NCI-H128 (cell line): ENCODE measurements around the gene KCNG1.
"Not testable (repeated sequence)": the region's sequence is repeated elsewhere in the genome, so short reads cannot be mapped to it uniquely, and the experiment has no call there.

ENCODE experiments used
- DNase-seq: peaks from one replicate; lab custom pipeline; 2025; ENCODE audit not compliant: unreplicated experiment; lab: John Stamatoyannopoulos, UW

The KCNG1 gene

DNA sequence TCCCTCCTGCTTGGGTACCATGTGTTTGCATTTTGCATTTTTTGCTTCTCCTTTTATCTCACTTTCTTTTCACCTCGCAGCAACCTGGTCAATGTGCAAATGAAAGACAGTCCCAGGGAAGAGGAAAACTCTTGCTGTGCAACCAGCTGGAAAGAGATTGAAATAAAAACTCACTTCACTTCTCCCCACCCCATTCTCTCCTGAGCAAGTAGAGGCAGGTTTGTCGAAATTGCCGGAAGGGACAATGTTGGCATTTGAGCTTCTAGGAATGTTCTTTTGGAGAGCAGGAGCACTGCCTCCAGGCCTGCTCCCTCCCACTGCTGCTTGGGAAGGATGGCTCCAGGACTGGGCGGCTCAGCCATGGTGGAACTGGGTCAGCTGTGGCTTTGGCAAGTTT is 30.6 kb downstream of the KCNG1 start:
- DNase-seq: no peak

GRCh38 chr20:50991076-50991475 is 31.8 kb downstream of the KCNG1 start:
- DNase-seq: no peak

- DNase-seq: peak; percentile 40
Measured at GRCh38 chr20:50987493-50988210, 35.3 kb downstream of the KCNG1 start.

DNA sequence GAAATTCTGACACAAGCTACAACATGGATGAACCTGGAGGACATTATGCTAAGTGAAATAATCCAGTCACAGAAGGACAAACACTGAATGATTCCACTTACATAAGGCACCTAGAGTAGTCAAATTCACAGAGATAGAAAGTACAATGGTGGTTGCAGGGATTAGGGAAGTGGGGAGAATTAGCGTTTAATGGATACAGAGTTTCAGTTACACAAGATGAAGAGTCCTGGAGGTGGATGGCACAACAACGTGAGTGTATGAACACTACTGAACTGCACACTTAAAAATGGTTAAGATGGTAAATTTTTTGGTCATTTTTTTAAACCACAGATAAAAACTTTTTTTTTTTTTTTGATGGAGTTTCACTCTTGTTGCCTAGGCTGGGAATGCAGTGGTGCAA is 39.6 kb downstream of the KCNG1 start:
- DNase-seq: no peak

- DNase-seq: no peak
Measured at GRCh38 chr20:50982363-50982762, 40.5 kb downstream of the KCNG1 start.

GRCh38 chr20:50981714-50982048 is 41.2 kb downstream of the KCNG1 start:
- DNase-seq: no peak

DNA sequence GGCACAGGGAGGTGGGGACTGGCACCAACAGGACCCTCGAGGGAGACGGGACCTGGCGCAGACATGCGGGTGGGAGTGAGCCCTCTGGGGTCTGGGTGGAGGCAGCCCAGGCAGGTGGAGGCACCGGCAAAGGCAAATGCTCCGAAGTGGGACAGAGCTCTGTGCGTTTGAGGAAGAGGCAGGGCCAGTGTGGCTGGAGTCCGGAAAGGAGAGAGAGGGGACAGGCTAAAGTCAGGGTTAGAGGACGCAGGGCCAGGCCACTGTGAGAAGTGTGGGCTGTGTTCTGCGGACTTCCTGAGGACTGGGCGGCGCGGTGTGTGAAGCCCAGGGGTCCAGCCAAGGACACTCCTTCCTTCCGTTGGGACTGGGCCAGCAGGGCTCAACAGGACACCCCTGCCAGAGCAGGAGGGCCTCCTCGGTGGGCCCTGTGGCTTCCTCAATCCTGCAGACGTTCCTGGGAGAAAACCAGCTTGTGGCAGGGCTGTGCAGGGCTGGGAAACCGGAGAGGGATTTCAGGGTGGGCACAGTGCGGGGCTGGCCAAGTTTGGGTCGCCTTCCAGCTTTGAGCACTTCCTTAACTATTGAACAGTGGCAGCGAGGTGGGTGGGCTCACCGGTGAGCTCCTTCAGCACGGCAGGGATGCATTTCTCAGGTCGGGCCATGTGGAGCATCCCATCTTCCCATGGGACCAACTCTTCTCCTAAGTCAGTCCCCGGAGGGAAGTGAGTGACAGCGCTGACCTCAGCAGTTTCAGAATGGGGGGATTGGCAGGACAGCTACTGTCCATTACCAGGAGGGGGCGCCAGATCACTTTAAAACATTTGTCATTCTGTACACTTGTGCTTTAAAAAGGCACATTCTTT is 41.8 kb downstream of the KCNG1 start:
- peak; percentile 7 for DNase-seq

- DNase-seq: no peak
Measured at GRCh38 chr20:50980071-50980681, 42.7 kb downstream of the KCNG1 start.

DNA sequence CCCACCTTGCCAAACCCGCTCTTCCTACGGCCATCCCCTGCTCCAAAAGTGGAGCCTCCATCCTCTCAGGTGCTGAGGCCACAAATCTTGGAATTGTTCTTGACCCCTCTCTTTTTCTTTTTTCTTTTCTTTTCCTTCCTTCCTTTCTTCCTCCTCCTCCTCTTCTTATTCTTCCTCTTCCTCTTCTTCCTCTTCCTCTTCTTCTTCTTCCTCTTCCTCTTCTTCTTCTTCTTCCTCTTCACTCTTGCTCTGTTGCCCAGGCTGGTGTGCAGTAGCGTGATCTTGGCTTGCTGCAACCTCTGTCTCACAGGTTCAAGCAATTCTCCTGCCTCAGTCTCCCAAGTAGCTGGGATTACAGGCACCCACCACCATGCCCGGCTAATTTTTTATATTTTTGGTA is 44.4 kb downstream of the KCNG1 start:
- not testable (repeated sequence) for DNase-seq

- DNase-seq: no peak
Measured at GRCh38 chr20:50977066-50978021, 45.6 kb downstream of the KCNG1 start.

- DNase-seq: no peak
Measured at GRCh38 chr20:50975701-50976330, 47.1 kb downstream of the KCNG1 start.

DNA sequence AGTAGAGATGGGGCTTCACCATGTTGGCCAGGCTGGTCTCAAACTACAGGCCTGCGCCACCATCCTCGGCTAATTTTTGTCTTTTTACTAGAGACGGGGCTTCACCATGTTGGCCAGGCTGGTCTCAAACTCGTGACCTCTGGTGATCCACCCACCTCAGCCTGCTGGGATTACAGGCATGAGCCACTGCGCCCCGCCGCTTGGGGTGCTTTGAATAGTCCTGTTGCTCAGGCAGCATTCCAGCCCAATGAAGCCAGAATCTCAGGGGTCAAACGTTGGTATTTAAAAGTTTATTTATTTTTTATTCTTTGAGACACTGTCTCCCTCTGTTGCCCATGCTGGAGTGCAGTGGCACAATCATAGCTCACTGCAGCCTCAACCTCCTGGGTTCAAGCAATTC is 53.0 kb downstream of the KCNG1 start:
- no peak for DNase-seq

DNA sequence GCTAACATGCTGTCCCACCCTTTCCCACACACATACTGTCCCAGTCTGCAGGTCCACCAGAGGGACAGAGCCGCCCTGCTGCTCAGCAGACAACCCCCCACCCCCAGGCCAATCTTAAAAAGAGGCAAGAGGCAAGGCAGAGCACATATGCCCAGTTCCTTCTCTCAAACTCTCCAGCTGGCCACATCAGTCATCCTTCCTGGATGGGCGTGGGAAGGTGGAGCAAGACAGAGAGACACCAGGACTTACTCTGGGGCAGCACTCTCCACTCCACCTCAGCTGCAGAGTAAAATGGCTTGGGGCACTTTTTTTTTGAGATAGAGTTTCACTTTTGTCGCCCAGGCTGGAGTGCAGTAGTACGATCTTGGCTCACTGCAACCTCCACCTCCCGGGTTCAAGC is 53.5 kb downstream of the KCNG1 start:
- no peak for DNase-seq

DNA sequence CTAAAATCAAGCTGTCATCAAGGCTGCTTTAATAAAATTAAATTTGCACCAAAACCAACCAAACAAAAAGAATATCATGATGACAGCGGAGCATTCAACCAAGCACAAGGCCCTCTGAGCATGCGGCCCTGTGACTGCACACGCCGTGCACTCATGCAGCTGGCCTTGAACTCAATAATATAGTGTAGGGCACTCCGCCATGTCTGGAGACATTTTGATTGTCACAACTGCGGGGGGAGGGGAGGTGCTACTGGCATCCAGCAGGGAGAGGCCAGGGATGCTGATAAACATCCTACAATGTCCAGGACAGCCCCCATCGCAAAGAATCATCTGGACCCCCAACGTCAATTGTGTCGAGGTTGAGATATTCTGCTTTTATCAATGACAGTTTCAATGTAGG is 54.6 kb downstream of the KCNG1 start:
- DNase-seq: no peak

DNA sequence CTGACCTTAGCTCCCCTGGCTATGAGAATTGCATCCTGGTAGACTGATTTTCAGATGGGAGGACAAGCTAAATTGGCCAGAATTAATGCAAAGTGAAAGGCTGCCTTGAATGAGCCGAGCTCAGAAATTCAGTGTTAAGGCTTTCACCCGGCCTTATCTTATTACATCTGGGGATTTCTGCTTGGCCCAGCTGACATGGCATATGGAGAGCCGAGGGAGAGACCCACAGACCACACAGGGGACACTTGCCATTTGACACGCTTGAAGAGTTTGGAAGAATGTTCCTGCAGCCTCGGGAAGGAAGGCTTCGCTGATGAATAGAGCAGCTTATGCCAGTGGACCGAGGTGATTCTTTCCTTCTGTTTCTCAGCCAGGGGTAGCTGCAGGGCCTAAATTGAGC is 55.3 kb downstream of the KCNG1 start:
- no peak for DNase-seq

DNA sequence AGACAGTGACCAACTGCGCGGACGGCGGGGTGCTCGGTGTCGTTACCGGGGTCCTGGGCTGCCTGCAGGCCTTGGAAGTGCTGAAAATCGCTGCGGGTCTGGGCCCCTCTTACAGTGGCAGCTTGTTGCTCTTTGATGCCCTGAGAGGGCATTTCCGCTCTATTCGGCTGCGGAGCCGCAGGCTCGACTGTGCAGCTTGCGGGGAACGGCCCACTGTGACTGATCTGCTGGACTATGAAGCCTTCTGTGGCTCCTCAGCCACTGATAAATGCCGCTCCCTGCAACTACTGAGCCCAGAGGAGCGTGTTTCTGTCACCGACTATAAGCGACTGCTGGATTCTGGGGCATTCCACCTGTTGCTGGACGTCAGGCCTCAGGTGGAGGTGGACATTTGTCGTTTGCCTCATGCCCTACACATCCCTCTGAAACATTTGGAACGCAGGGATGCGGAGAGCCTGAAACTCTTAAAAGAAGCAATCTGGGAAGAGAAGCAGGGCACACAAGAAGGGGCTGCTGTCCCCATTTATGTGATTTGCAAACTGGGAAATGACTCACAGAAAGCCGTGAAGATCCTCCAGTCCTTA is 63.3 kb downstream of the KCNG1 start:
- no peak for DNase-seq

DNA sequence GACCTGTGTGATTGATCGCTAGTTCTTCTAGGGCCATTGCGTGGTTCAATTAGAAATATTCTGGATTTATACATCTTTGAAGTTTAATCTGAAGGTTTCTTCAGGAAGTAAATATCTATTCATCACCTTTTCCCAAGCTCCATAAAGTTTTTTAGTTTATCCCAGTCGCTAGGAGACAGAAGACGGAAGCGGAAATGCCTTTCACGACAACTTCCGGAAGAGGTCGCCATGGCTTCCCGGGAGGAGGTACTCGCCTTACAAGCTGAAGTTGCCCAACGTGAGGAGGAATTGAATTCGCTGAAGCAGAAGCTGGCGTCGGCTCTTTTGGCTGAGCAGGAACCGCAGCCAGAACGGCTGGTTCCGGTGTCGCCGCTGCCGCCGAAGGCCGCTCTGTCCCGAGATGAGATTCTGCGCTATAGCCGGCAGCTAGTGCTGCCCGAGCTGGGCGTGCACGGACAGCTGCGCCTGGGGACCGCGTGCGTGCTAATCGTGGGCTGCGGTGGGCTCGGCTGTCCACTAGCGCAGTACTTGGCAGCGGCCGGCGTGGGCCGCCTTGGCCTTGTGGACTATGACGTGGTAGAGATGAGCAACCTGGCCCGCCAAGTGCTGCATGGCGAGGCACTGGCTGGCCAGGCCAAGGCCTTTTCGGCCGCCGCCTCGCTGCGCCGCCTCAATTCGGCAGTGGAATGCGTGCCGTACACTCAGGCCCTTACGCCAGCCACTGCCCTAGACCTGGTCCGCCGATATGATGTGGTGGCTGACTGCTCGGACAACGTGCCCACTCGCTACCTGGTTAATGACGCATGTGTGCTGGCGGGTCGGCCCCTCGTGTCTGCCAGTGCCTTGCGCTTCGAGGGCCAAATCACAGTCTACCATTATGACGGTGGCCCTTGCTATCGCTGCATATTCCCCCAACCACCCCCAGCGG is 64.0 kb downstream of the KCNG1 start, which contains the start of gene MOCS3:
TSS of gene MOCS3 (plus strand) at position 204 of the 928 bp plus-strand sequence. CDS start at position 229, 25 bp downstream.
- peak; percentile 91 for DNase-seq

- peak; percentile 91 for DNase-seq
Measured at GRCh38 chr20:50957798-50958614, 64.9 kb downstream of the KCNG1 start, which contains the start of gene DPM1. DPM1 (minus strand) TSS chr20:50958532; CDS start chr20:50958523, 9 bp downstream.
